SK-N-SH (cell line): Measurements from ENCODE around the gene SP4. TPM values are rescaled to one million over a fixed set of nuclear protein-coding genes. Genes with fewer than 3 reads are reported as not detected.

Experiments
- CTCF ChIA-PET: fragments of 300-600, 350-600 bp; formaldehyde crosslinking; extraction: SDS; loops from one replicate; lab custom pipeline; 2021; lab: Yijun Ruan, JAX
- POLR2A ChIA-PET: fragments of 350-600 bp; sonication (Branson Sonifier 250); formaldehyde crosslinking; extraction: SDS; loops from one replicate; lab custom pipeline; 2020; ENCODE audit warnings: antibody characterized with exemption, inconsistent platforms; lab: Yijun Ruan, JAX
- DNase-seq: peaks from one replicate; pipeline ENCODE4 v3.0.0; 2012
- H2AFZ ChIP-seq: fragments of 200-600 bp; sonication (generic); 2 replicates; pipeline ENCODE4 v1.8.1; 2016; ENCODE audit warnings: antibody characterized with exemption, mild to moderate bottlenecking, low read depth
- H3F3A ChIP-seq: fragments of 200-600 bp; sonication (generic); replicated peaks from 2 replicates; pipeline ENCODE3; 2016; ENCODE audit warnings: antibody characterized with exemption, mild to moderate bottlenecking; ENCODE audit not compliant: insufficient read depth
- H3K27ac ChIP-seq, 2 experiments: fragments of 200-500 bp in 1 of 2; fragments of 200-600 bp in 1 of 2; sonication (Bioruptor generic) in 1 of 2; sonication (generic), shearing (Covaris generic) in 1 of 2; 2 replicates each; pipeline versions ENCODE4 v1.5.1 to v1.6.1; 2014 to 2016; ENCODE audit warnings: low read depth in 2 of 2, inconsistent platforms in 1 of 2, low read length in 1 of 2, mild to moderate bottlenecking in 1 of 2, mixed read lengths in 1 of 2
- H3K27me3 ChIP-seq: fragments of 200-600 bp; sonication (generic), shearing (Covaris generic); 2 replicates; pipeline ENCODE4 v1.6.1; 2016; ENCODE audit warnings: mixed run types; ENCODE audit not compliant: insufficient read depth
- H3K36me3 ChIP-seq, 2 experiments: fragments of 200-500 bp in 1 of 2; fragments of 200-600 bp in 1 of 2; sonication (Bioruptor generic) in 1 of 2; sonication (generic) in 1 of 2; replicated peaks in 1 of 2; 2 replicates each; pipeline versions ENCODE3 to v1.5.1; 2014 to 2016; ENCODE audit warnings: low read length in 1 of 2, mild to moderate bottlenecking in 1 of 2; ENCODE audit not compliant: insufficient read depth in 2 of 2, control insufficient read depth in 1 of 2
- H3K4me1 ChIP-seq, 2 experiments: fragments of 200-500 bp in 1 of 2; fragments of 200-600 bp in 1 of 2; sonication (Bioruptor generic) in 1 of 2; sonication (generic), shearing (Covaris generic) in 1 of 2; 2 replicates each; pipeline versions ENCODE4 v1.5.1 to v1.6.1; 2014 to 2016; ENCODE audit warnings: low read depth in 1 of 2, low read length in 1 of 2, mixed run types in 1 of 2; ENCODE audit not compliant: insufficient read depth in 2 of 2, control insufficient read depth in 1 of 2
- H3K4me2 ChIP-seq: fragments of 200-600 bp; sonication (generic), shearing (Covaris generic); 2 replicates; pipeline ENCODE4 v1.6.1; 2017; ENCODE audit warnings: mixed run types
- H3K4me3 ChIP-seq, 2 experiments: fragments of 200-500 bp in 1 of 2; fragments of 200-600 bp in 1 of 2; sonication (Bioruptor generic) in 1 of 2; sonication (generic), shearing (Covaris generic) in 1 of 2; 2 replicates each; pipeline versions ENCODE4 v1.5.1 to v1.8.1; 2014 to 2016; ENCODE audit warnings: low read depth in 2 of 2, inconsistent platforms in 1 of 2, low read length in 1 of 2, mild to moderate bottlenecking in 1 of 2, mixed read lengths in 1 of 2, moderate library complexity in 1 of 2
- H3K79me2 ChIP-seq: fragments of 200-600 bp; sonication (generic); 2 replicates; pipeline ENCODE4 v1.8.1; 2017; ENCODE audit warnings: mild to moderate bottlenecking; ENCODE audit not compliant: insufficient read depth
- H3K9ac ChIP-seq: fragments of 200-600 bp; sonication (generic); 2 replicates; pipeline ENCODE4 v1.6.1; 2017; ENCODE audit warnings: mixed run types
- H3K9me2 ChIP-seq: fragments of 200-600 bp; sonication (generic); 2 replicates; pipeline ENCODE4 v1.6.1; 2017; ENCODE audit warnings: mixed run types
- H3K9me3 ChIP-seq: fragments of 200-600 bp; sonication (generic); 2 replicates; pipeline ENCODE4 v1.6.1; 2017; ENCODE audit warnings: mixed run types, mild to moderate bottlenecking, moderate library complexity
- H4K20me1 ChIP-seq: fragments of 200-600 bp; sonication (generic); 2 replicates; pipeline ENCODE4 v1.6.1; 2017; ENCODE audit warnings: mild to moderate bottlenecking, mixed run types; ENCODE audit not compliant: insufficient read depth
- CHD2 ChIP-seq: fragments of 150-350 bp; IDR thresholded peaks from 2 replicates; pipeline ENCODE4 v1.6.1; 2018; ENCODE audit warnings: low read length; ENCODE audit not compliant: partially characterized antibody
- CTCF ChIP-seq: fragments of 200-600 bp; sonication (generic); IDR thresholded peaks from 2 replicates; pipeline ENCODE4 v1.6.1; 2017; ENCODE audit warnings: antibody characterized with exemption, mild to moderate bottlenecking, moderate library complexity
- EP300 ChIP-seq, 2 experiments: IDR thresholded peaks; 2 replicates each; pipeline versions ENCODE4 v1.4.0 to v1.6.1; 2012; ENCODE audit warnings: borderline replicate concordance in 1 of 2, low read depth in 1 of 2, low read length in 1 of 2
- FOXM1 ChIP-seq: IDR thresholded peaks from 2 replicates; pipeline ENCODE4 v1.4.0; 2012; ENCODE audit warnings: low read depth, mild to moderate bottlenecking
- IRF3 ChIP-seq: fragments of 150-350 bp; IDR thresholded peaks from 2 replicates; pipeline ENCODE4 v1.6.1; 2016; ENCODE audit warnings: mild to moderate bottlenecking, low read depth, low read length
- JUND ChIP-seq: IDR thresholded peaks from 2 replicates; pipeline ENCODE4 v1.4.0; 2012
- MAX ChIP-seq: IDR thresholded peaks from 2 replicates; pipeline ENCODE4 v1.4.0; 2012; ENCODE audit warnings: low read depth
- MEF2A ChIP-seq: IDR thresholded peaks from 2 replicates; pipeline ENCODE4 v1.4.0; 2012; ENCODE audit warnings: low read depth, borderline replicate concordance
- MXI1 ChIP-seq: IDR thresholded peaks from 2 replicates; pipeline ENCODE4 v1.6.1; 2012; ENCODE audit warnings: mild to moderate bottlenecking, low read depth, low read length, improper control_type of control experiment
- NFIC ChIP-seq: IDR thresholded peaks from 2 replicates; pipeline ENCODE4 v1.4.0; 2012; ENCODE audit warnings: borderline replicate concordance
- NRF1 ChIP-seq: IDR thresholded peaks from 2 replicates; pipeline ENCODE4 v1.6.1; 2012; ENCODE audit warnings: low read depth, mild to moderate bottlenecking, low read length
- POLR2AphosphoS5 ChIP-seq: IDR thresholded peaks from 2 replicates; pipeline ENCODE4 v1.6.1; 2012; ENCODE audit warnings: low read depth, low read length
- RAD21 ChIP-seq: IDR thresholded peaks from 2 replicates; pipeline ENCODE4 v1.6.1; 2012; ENCODE audit warnings: mild to moderate bottlenecking, low read length
- RCOR1 ChIP-seq: fragments of 150-350 bp; IDR thresholded peaks from 2 replicates; pipeline ENCODE4 v1.6.1; 2017; ENCODE audit warnings: antibody characterized with exemption, low read length
- RFX5 ChIP-seq: IDR thresholded peaks from 2 replicates; pipeline ENCODE4 v1.6.1; 2012; ENCODE audit warnings: mild to moderate bottlenecking, improper control_type of control experiment, low read length
- RXRA ChIP-seq: IDR thresholded peaks from 2 replicates; pipeline ENCODE4 v1.4.0; 2012; ENCODE audit warnings: low read depth, mild to moderate bottlenecking, borderline replicate concordance
- TAF1 ChIP-seq: IDR thresholded peaks from 2 replicates; pipeline ENCODE4 v1.6.1; 2012; ENCODE audit warnings: low read depth, mild to moderate bottlenecking, low read length, moderate library complexity, borderline replicate concordance
- TEAD4 ChIP-seq: IDR thresholded peaks from 2 replicates; pipeline ENCODE4 v1.4.0; 2012; ENCODE audit warnings: mild to moderate bottlenecking, borderline replicate concordance; ENCODE audit not compliant: insufficient read depth
- USF1 ChIP-seq: IDR thresholded peaks from 2 replicates; pipeline ENCODE4 v1.4.0; 2012; ENCODE audit warnings: low read depth, borderline replicate concordance
- YY1 ChIP-seq: IDR thresholded peaks from 2 replicates; pipeline ENCODE4 v1.4.0; 2012; ENCODE audit warnings: low read depth, mild to moderate bottlenecking
- WGBS: methylation state at CpG from one replicate; pipeline ENCODE4 v1.1.6; 2017; ENCODE audit warnings: low lambda C conversion rate; 5-methylcytosine and 5-hydroxymethylcytosine counted together
- polyA plus RNA-seq, 3 experiments: library from polyadenylated mRNA; depleted of rRNA; stranded (reverse); fragments of >200 nt; gene quantifications; 2 replicates each; pipeline ENCODE4 v1.2.3, GENCODE V29; 2012

The SP4 gene
- polyA plus RNA-seq, 1 of the 3 experiments (the other 2 are of a cell fraction) = 1.1 TPM

GRCh38 chr7:21407796-21408480, 19.9 kb upstream of the SP4 start:
- H3K4me2 ChIP-seq = no peak overlapping the region
- no peaks in the 10 kb centered on the region for H4K20me1 ChIP-seq
- no peaks in the 10 kb centered on the region for H3K4me1 ChIP-seq
- H3K27ac ChIP-seq = no peak overlapping the region
- H3K9me2 ChIP-seq = no peaks in the 10 kb centered on the region
- WGBS = under 1% methylated on average over 4 of the region's 4 CpGs
- no peaks in the 10 kb centered on the region for H3K36me3 ChIP-seq
- H3K9ac ChIP-seq = no peak overlapping the region
- H2AFZ ChIP-seq = no peak overlapping the region
- no peak for DNase-seq
- no peaks in the 10 kb centered on the region; the same call in 1 of the 2 replicates for H3K27me3 ChIP-seq
- no peak overlapping the region for H3K4me3 ChIP-seq
- ChIA-PET CTCF (no interaction called here), POLR2A (no interaction called here)
- TF ChIP-seq MAX (no peak), IRF3 (no peak), RCOR1 (no peak), CTCF (no peak), TAF1 (no peak), MXI1 (no peak), CHD2 (no peak)
- no peaks in the 10 kb centered on the region for H3K79me2 ChIP-seq
- no peaks in the 10 kb centered on the region for H3K9me3 ChIP-seq
- no peaks in the 10 kb centered on the region for H3F3A ChIP-seq

- Histone ChIP-seq H3K4me1 (no peaks in the 10 kb centered on the region), H3K9me2 (no peaks in the 10 kb centered on the region), H4K20me1 (no peaks in the 10 kb centered on the region), H3K27ac (no peak overlapping the region), H3K9me3 (no peaks in the 10 kb centered on the region), H3K27me3 (no peaks in the 10 kb centered on the region; the same call in 1 of the 2 replicates), H3K9ac (no peak overlapping the region), H3K36me3 (no peaks in the 10 kb centered on the region), H2AFZ (no peak overlapping the region), H3K4me3 (no peak overlapping the region), H3F3A (no peaks in the 10 kb centered on the region), H3K79me2 (no peaks in the 10 kb centered on the region), H3K4me2 (no peak overlapping the region)
- DNase-seq = no peak
- 16% methylated on average over 3 of the region's 3 CpGs for WGBS
- ChIA-PET POLR2A (no interaction called here), CTCF (no interaction called here)
- TF ChIP-seq RCOR1 (no peak), RFX5 (no peak), MEF2A (no peak), FOXM1 (no peak), RXRA (no peak), NRF1 (no peak), USF1 (no peak), POLR2AphosphoS5 (no peak), MXI1 (no peak), IRF3 (no peak), YY1 (no peak), CTCF (no peak), TEAD4 (no peak), JUND (no peak), NFIC (no peak), EP300 (IDR thresholded peaks at IDR 0.05; ENCODE audit: borderline replicate concordance in 1 of 2, low read depth in 1 of 2, low read length in 1 of 2) (no peak), RAD21 (no peak)
Observed at GRCh38 chr7:21408481-21408820, 19.4 kb upstream of the SP4 start.
